Left lung (tissue), 10 donors: ENCODE measurements around the gene PRRX2. TPM values are rescaled to one million over a fixed set of nuclear protein-coding genes. Genes with fewer than 3 reads are reported as not detected.
"Not testable (repeated sequence)": the region's sequence is repeated elsewhere in the genome, so short reads cannot be mapped to it uniquely, and the experiment has no call there.

Experiments
- ATAC-seq: fragments of 200-7000 bp; cut with Tn5 transposase; one replicate; pipeline ENCODE4 v1.9.1; 2020; ENCODE audit warnings: moderate library complexity
- DNase-seq, 4 donors: peaks; one replicate each; pipeline ENCODE4 v3.0.0-alpha.2; 2013 to 2020
- H3K27ac ChIP-seq, 2 donors: fragments of 200-600 bp; sonication (generic) in 1 of 2; one replicate each; pipeline versions ENCODE4 v1.5.0 to v1.8.0; 2020 to 2021
- H3K27me3 ChIP-seq, 2 donors: fragments of 200-600 bp; sonication (generic) in 1 of 2; one replicate each; pipeline versions ENCODE4 v1.5.0 to v1.8.0; 2020 to 2021
- H3K36me3 ChIP-seq, 2 donors: fragments of 200-600 bp; sonication (generic) in 1 of 2; one replicate each; pipeline versions ENCODE4 v1.5.0 to v1.8.0; 2020 to 2021
- H3K4me1 ChIP-seq, 2 donors: fragments of 200-600 bp; one replicate each; pipeline ENCODE4 v1.8.0; 2021
- H3K4me3 ChIP-seq, 2 donors: fragments of 200-600 bp; sonication (generic) in 1 of 2; one replicate each; pipeline versions ENCODE4 v1.5.0 to v1.8.0; 2020 to 2021; ENCODE audit warnings: mild to moderate bottlenecking in 1 of 2
- H3K9me3 ChIP-seq, 2 donors: fragments of 200-600 bp; sonication (generic) in 1 of 2; one replicate each; pipeline versions ENCODE4 v1.5.0 to v1.8.0; 2020 to 2021
- intact Hi-C, 2 donors: fragments of 100-400 bp; cut with DNase I; formaldehyde crosslinking; loops; one replicate each; pipeline versions ENCODE4 v1.11.2 to v1.14.2; 2022
- polyA plus RNA-seq, 6 donors: library from polyadenylated mRNA; unstranded; fragments of 120-200 nt; gene quantifications; one replicate each; pipeline ENCODE4 v1.2.1, GENCODE V29; 2013; ENCODE audit not compliant: insufficient read length in 6 of 6
- total RNA-seq, 2 donors: library from RNA; stranded (reverse); fragmentation: NEBNext Ultra II Directional; extraction: Animal tissue kit (Norgen Biotek cat#: 25700); gene quantifications; one replicate each; pipeline ENCODE4 v1.2.1, GENCODE V29; 2021
- TF ChIP-seq, protein P1 (sequence below), 2 donors: fragments of 200-600 bp; sonication (generic) in 1 of 2; IDR thresholded peaks; one replicate each; pipeline versions ENCODE4 v1.5.0 to v1.8.0; 2021; ENCODE audit warnings: antibody characterized with exemption in 2 of 2
- donor health status: DM: no; HTN: yes; CAD: no.
- donor health status: DM: no; HTN: no; CAD: no.

PRRX2 gene
- total and polyA plus RNA-seq, 8 donors, result 0.56 to 5.6 (median 1.0) TPM

DNA sequence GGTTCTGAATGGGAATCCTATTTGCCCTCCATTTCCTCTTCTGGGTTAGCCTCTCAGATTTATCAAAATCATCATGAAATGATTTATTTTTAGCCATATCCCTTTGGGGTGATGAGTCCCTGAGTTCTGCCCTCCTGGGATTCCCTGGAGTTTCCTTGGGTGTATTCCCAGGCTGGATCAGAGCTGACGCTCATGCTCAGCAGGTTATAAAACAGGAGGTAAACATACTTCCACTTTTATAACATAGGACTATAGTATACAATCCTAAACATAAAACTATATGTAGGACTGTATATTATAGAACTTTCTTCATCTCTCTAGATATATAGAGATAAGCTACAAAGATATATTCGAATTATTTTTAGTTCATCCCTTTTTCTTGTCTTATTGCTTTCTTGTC is 4.4 kb upstream of the PRRX2 start:
- intact Hi-C loops, result no loop called here
- Histone ChIP-seq H3K36me3 (no peaks in the 10 kb centered on the region), H3K9me3 (no peaks in the 10 kb centered on the region), H3K4me1 (peaks cover 5 to 8% of the 10 kb centered on the region in 2 donors), H3K27ac (no peak overlapping the region), H3K4me3 (no peak overlapping the region), H3K27me3 (peaks cover 0 to 47% of the 10 kb centered on the region in 2 donors)
- TF ChIP-seq, protein P1, sequence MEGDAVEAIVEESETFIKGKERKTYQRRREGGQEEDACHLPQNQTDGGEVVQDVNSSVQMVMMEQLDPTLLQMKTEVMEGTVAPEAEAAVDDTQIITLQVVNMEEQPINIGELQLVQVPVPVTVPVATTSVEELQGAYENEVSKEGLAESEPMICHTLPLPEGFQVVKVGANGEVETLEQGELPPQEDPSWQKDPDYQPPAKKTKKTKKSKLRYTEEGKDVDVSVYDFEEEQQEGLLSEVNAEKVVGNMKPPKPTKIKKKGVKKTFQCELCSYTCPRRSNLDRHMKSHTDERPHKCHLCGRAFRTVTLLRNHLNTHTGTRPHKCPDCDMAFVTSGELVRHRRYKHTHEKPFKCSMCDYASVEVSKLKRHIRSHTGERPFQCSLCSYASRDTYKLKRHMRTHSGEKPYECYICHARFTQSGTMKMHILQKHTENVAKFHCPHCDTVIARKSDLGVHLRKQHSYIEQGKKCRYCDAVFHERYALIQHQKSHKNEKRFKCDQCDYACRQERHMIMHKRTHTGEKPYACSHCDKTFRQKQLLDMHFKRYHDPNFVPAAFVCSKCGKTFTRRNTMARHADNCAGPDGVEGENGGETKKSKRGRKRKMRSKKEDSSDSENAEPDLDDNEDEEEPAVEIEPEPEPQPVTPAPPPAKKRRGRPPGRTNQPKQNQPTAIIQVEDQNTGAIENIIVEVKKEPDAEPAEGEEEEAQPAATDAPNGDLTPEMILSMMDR (IDR thresholded peaks at IDR 0.05), result no peak
- ATAC-seq, result no peak
- DNase-seq, result no peak

DNA sequence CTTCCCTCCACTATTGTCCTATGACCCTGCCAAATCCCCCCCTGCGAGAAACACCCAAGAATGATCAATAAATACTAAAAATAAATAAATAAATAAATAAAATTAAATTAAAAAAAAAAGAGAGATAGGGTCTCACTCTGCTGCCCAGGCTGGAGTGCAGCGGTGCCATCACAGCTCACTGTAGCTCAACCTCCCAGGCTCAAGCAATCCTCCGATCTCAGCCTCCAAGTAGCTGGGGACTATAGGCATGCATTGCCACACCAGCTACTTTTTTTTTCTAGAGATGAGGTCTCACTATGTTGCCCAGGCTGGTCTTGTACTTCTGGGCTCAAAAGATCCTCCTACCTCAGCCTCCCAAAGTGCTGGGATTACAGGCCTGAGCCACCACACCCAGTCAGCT is 3.2 kb upstream of the PRRX2 start:
- intact Hi-C loops, H3K36me3 ChIP-seq, H3K4me3 ChIP-seq, H3K9me3 ChIP-seq, ATAC-seq, H3K27ac ChIP-seq, DNase-seq: not testable (repeated sequence)
- peaks cover 10 to 59% of the 10 kb centered on the region in 2 donors for H3K27me3 ChIP-seq
- peaks cover 5 to 12% of the 10 kb centered on the region in 2 donors for H3K4me1 ChIP-seq

DNA sequence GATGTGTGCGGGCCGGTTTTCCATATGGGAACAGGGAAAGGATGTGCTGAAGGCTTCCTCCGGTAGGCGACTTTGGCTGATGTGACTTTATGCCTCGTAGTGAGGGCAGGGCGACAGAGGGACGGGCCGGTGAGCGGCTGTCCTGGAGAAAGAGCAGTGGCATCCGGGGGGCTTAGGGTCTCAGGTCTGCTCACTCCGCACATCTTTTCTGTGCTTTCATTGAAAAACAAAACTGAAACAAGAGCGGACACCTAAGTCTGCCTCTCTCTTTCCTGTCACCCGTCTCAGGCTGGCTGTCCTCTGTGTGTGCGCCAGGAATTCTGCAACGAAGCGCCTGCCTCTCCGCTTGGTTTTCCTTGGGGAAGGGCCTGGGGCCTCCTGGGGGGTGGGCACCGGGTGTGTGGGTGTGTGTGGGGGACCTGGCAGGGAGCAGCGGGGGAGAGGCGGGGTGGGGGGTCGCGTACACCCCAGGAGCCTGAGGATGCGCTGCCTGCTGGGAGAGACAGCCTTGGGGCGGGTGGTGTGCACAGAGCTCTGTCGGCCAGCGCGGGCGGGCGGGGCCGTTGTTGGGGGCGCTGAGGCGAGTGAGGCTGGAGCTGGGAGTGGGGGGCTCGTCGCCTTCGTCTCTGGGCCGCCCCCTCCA is 580 bp upstream of the PRRX2 start:
- ATAC-seq (peak; percentile 33), DNase-seq (no peak)
- intact Hi-C loops, result no loop called here
- TF ChIP-seq, protein P1 (IDR thresholded peaks at IDR 0.05), result no peak
- H3K36me3 ChIP-seq, result no peaks in the 10 kb centered on the region
- no peaks in the 10 kb centered on the region for H3K9me3 ChIP-seq
- peak overlapping the region; percentile 9 to 32 for H3K4me3 ChIP-seq
- peaks cover 5 to 12% of the 10 kb centered on the region in 2 donors for H3K4me1 ChIP-seq
- H3K27ac ChIP-seq, result no peak overlapping the region
- peaks cover 10 to 84% of the 10 kb centered on the region in 2 donors for H3K27me3 ChIP-seq

DNA sequence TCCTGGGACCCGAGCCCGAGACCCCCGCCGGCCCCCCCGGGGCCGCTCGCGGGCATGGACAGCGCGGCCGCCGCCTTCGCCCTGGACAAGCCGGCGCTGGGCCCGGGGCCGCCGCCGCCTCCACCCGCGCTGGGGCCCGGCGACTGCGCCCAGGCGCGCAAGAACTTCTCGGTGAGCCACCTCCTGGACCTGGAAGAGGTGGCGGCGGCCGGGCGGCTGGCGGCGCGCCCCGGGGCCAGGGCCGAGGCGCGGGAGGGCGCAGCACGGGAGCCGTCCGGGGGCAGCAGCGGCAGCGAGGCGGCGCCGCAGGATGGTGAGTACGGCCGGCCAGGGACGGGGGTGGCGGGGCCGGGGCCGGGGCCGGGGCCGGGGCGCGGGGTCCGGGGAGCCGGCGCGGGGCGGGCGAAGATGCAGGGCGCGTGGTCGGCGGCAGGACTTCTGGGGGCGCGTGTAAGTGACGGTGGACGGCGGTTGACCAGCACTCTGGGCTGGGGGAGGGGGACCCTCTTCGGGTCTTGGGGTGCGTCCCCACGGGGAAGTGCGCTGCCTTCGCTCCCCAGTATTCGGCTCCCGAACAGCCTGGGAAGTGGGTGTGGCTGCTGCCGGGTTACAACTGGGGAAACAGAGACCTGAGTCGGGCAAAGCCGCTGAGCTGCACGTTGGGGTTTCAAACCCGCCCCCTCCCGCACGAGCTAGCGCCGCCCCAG is 520 bp downstream of the PRRX2 start:
- Histone ChIP-seq H3K4me1 (peaks cover 5 to 12% of the 10 kb centered on the region in 2 donors), H3K4me3 (peak overlapping the region in 1 of 2 donors; percentile 32), H3K36me3 (no peaks in the 10 kb centered on the region), H3K27ac (no peak overlapping the region), H3K27me3 (peaks cover 10 to 81% of the 10 kb centered on the region in 2 donors), H3K9me3 (no peaks in the 10 kb centered on the region)
- DNase-seq (no peak), ATAC-seq (no peak)
- TF ChIP-seq, protein P1 (IDR thresholded peaks at IDR 0.05), result no peak
- intact Hi-C loops, result no loop called here

DNA sequence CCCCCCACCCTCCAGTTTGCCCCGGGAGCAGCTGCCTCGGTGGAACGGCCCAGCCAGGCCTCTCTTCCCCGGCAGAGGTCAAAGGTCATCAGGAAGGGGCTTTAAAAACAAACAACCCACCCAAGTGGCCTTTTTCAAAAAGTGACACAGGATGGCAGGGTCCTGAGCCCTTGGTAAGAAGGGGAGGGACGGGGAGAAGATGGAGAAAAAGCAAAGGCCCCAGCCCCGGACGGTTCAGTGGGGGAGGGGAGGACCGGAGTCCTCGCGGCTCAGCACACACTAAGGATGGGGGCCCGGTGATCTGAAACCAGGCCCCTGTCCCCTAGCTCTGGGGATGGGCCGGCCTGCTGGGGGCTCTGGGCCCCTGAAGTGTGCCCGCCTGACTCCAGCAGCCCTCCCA is 1.1 kb downstream of the PRRX2 start:
- Histone ChIP-seq H3K27me3 (peaks cover 10 to 78% of the 10 kb centered on the region in 2 donors), H3K9me3 (no peaks in the 10 kb centered on the region), H3K4me1 (peaks cover 5 to 12% of the 10 kb centered on the region in 2 donors), H3K4me3 (peak overlapping the region in 1 of 2 donors; percentile 23), H3K36me3 (no peaks in the 10 kb centered on the region), H3K27ac (no peak overlapping the region)
- intact Hi-C loops, result no loop called here
- no peak for DNase-seq
- no peak for ATAC-seq
- TF ChIP-seq, protein P1 (IDR thresholded peaks at IDR 0.05), result no peak
